Muscle layer of duodenum (tissue), 2 donors: ENCODE data around the gene SMOC1.
A peak's percentile ranks its signal among the peaks of the same experiment; 100 is the strongest.

Experiments
- H3K27ac ChIP-seq: one replicate; pipeline ENCODE4 v1.7.0; 2013; ENCODE audit warnings: mild to moderate bottlenecking, low read length
- H3K27me3 ChIP-seq: one replicate; pipeline ENCODE4 v1.7.0; 2013; ENCODE audit warnings: low read depth, mild to moderate bottlenecking, control low read depth, low read length
- H3K36me3 ChIP-seq, 2 donors: one replicate each; pipeline ENCODE4 v1.7.0; 2013; ENCODE audit warnings: low read length in 2 of 2, control low read depth in 1 of 2, mild to moderate bottlenecking in 1 of 2; ENCODE audit not compliant: insufficient read depth in 2 of 2, control insufficient read depth in 1 of 2
- H3K4me1 ChIP-seq, 2 donors: one replicate each; pipeline ENCODE4 v1.7.0; 2013; ENCODE audit warnings: low read length in 2 of 2, mild to moderate bottlenecking in 2 of 2, control low read depth in 1 of 2, moderate library complexity in 1 of 2; ENCODE audit not compliant: insufficient read depth in 2 of 2, control insufficient read depth in 1 of 2
- H3K4me3 ChIP-seq, 2 donors: one replicate each; pipeline ENCODE4 v1.7.0; 2013; ENCODE audit warnings: low read length in 2 of 2, low read depth in 1 of 2, mild to moderate bottlenecking in 1 of 2
- H3K9me3 ChIP-seq, 2 donors: one replicate each; pipeline ENCODE4 v1.7.0; 2013; ENCODE audit warnings: low read length in 2 of 2, control low read depth in 1 of 2, mild to moderate bottlenecking in 1 of 2; ENCODE audit not compliant: control insufficient read depth in 1 of 2
- donor health status: healthy.

The SMOC1 gene

GRCh38 chr14:70014406-70015095 lies 135.3 kb downstream of the SMOC1 start:
- no peaks in the 10 kb centered on the region for H3K9me3 ChIP-seq
- no peaks in the 10 kb centered on the region for H3K27me3 ChIP-seq
- H3K4me1 ChIP-seq, result peaks cover 0 to 5% of the 10 kb centered on the region in 2 donors
- no peaks in the 10 kb centered on the region for H3K36me3 ChIP-seq
- no peak overlapping the region for H3K4me3 ChIP-seq
- no peak overlapping the region for H3K27ac ChIP-seq

- H3K4me3 ChIP-seq, result no peak overlapping the region
- no peaks in the 10 kb centered on the region for H3K27me3 ChIP-seq
- no peak overlapping the region for H3K27ac ChIP-seq
- no peaks in the 10 kb centered on the region for H3K36me3 ChIP-seq
- no peaks in the 10 kb centered on the region for H3K9me3 ChIP-seq
- no peaks in the 10 kb centered on the region for H3K4me1 ChIP-seq
Measured at GRCh38 chr14:70018230-70018629, 139.0 kb downstream of the SMOC1 start.

DNA sequence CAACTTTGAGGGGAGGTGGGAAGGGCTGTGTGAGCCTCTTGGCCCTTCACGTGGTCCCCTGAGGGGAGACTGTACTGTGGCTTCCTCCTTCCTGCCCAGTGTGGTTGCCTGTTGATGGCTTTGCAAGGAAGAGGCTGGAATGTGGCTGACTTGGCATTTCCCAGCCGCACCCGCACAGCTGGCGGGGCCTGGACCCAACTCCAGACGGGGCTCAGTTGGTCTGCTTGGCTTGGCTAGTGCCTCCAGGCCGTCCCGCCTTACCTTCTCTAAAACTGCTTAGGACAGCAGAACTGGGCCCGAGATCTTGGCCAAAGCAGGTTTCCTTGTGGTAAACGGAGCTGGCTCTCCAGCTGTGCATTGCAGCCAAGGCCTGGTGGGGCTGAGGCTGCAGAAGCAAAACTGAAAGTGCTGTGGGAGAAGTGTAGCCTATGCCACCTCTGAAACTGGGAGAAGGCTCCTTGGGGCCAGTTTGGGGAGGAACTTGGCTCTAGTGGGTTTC lies 139.5 kb downstream of the SMOC1 start:
- Histone ChIP-seq H3K4me1 (no peaks in the 10 kb centered on the region), H3K36me3 (no peaks in the 10 kb centered on the region), H3K27ac (no peak overlapping the region), H3K9me3 (no peaks in the 10 kb centered on the region), H3K4me3 (peak overlapping the region; percentile 29 to 43), H3K27me3 (no peaks in the 10 kb centered on the region)

GRCh38 chr14:70019695-70020094 lies 140.5 kb downstream of the SMOC1 start:
- Histone ChIP-seq H3K36me3 (no peaks in the 10 kb centered on the region), H3K9me3 (no peaks in the 10 kb centered on the region), H3K27me3 (no peaks in the 10 kb centered on the region), H3K27ac (no peak overlapping the region), H3K4me1 (no peaks in the 10 kb centered on the region), H3K4me3 (no peak overlapping the region)

GRCh38 chr14:70020352-70021170 lies 141.3 kb downstream of the SMOC1 start:
- H3K9me3 ChIP-seq, result no peaks in the 10 kb centered on the region
- no peak overlapping the region for H3K27ac ChIP-seq
- no peaks in the 10 kb centered on the region for H3K27me3 ChIP-seq
- H3K36me3 ChIP-seq, result no peaks in the 10 kb centered on the region
- no peak overlapping the region for H3K4me3 ChIP-seq
- no peaks in the 10 kb centered on the region for H3K4me1 ChIP-seq

GRCh38 chr14:70021548-70022220 lies 142.5 kb downstream of the SMOC1 start:
- Histone ChIP-seq H3K9me3 (no peaks in the 10 kb centered on the region), H3K36me3 (no peaks in the 10 kb centered on the region), H3K27ac (no peak overlapping the region), H3K4me1 (no peaks in the 10 kb centered on the region), H3K27me3 (no peaks in the 10 kb centered on the region), H3K4me3 (no peak overlapping the region)

- Histone ChIP-seq H3K4me3 (no peak overlapping the region), H3K27ac (no peak overlapping the region), H3K9me3 (no peaks in the 10 kb centered on the region), H3K36me3 (no peaks in the 10 kb centered on the region), H3K27me3 (no peaks in the 10 kb centered on the region), H3K4me1 (no peaks in the 10 kb centered on the region)
Measured at GRCh38 chr14:70022771-70023445, 143.7 kb downstream of the SMOC1 start.

DNA sequence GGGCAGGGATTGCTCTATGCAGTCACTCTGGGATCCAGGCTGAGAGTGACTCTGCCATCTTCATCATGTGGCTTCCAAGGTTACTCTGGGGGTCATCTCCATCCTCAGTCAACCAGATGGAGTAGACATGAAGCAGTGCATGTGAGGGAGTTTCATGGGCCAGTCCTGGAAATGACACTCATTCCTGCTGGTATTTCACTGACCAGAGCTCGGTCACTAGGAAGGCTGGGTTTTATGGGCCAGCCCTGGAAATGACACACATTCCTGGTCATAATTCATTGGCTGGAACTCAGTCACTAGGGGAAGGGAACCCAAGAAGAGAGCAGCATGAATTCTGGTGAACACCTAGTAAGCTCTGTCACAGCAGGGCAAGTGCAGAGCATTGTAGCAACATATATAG lies 144.7 kb downstream of the SMOC1 start:
- no peak overlapping the region for H3K27ac ChIP-seq
- no peaks in the 10 kb centered on the region for H3K27me3 ChIP-seq
- H3K4me1 ChIP-seq, result no peaks in the 10 kb centered on the region
- H3K4me3 ChIP-seq, result no peak overlapping the region
- no peaks in the 10 kb centered on the region for H3K36me3 ChIP-seq
- H3K9me3 ChIP-seq, result no peaks in the 10 kb centered on the region

DNA sequence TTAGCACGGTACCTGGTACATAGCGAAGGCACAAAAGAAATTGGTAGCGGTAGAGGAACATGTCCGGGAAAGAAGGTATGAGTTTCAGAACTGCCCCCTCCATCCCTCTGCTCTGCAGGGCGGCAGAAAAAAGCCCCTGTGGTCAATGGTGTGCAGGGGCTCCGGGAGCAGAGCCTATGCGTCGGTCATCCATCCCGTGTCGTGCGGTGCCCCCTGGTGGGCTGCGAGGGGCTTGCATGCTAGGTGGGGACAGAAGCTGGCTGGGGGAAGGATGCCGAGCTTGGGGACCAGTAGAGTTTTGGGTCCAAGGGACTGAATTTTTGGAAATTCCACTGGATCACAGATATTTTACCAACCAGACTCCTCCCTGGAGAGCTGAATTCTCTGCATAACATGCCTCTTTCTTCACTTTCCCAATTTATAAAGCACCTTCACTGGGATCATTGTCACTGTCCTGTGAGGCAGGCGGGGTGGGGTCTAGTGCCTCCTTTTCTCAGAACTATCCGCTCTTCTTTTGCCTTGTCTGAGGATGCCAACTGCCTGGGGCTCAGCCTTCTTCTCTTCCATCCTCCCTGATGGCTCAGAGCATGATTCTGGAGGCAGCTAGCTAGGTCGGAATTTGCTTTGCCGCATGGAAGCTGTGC lies 148.7 kb downstream of the SMOC1 start:
- no peaks in the 10 kb centered on the region for H3K4me1 ChIP-seq
- H3K27ac ChIP-seq, result no peak overlapping the region
- H3K36me3 ChIP-seq, result no peaks in the 10 kb centered on the region
- H3K27me3 ChIP-seq, result no peaks in the 10 kb centered on the region
- no peak overlapping the region for H3K4me3 ChIP-seq
- H3K9me3 ChIP-seq, result no peaks in the 10 kb centered on the region

- no peaks in the 10 kb centered on the region for H3K27me3 ChIP-seq
- H3K4me3 ChIP-seq, result no peak overlapping the region
- H3K36me3 ChIP-seq, result no peaks in the 10 kb centered on the region
Measured at GRCh38 chr14:70029296-70030132, 150.3 kb downstream of the SMOC1 start.

More at GRCh38 chr14:70029296-70030132, 150.3 kb downstream of the SMOC1 start:
- Histone ChIP-seq H3K4me1 (no peaks in the 10 kb centered on the region), H3K27ac (no peak overlapping the region), H3K9me3 (no peaks in the 10 kb centered on the region)
